Measurements from ENCODE around the gene VWA1. TPM values are rescaled to one million over a fixed set of nuclear protein-coding genes. Genes with fewer than 3 reads are reported as not detected.

The VWA1 gene
- polyA plus RNA-seq, 1 of the 3 experiments (the other 2 are of a cell fraction) = 7.4 TPM

DNA sequence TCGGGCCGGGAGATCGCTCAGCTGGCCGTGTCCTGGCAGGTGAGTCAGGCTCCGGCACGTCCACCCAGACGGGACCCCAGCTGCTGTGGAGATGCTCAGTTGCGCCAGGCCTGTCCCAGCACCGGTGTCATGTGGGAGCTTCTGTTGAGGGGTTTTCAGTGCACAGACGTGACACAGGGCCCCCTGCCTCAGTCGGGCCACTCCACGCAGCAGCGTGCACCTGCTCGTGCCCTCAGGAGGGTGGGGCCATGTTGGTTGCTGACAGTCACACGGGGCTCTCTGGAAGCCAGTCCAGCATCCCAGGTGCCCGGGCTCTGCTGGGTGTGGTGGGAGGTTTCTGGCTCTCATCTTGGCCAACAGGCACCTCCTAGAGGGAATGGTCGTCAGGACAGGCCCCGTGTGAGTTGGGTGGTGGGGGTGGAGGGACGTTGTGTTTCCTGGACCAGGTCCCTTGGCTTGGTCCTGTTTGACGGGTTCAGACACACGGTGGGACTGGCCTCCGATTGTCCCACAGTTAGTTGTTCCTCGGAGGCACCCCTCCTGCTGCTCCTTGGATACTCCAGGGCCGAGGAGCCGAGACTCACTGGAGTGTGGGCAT lies 55.2 kb downstream of the VWA1 start:
- H3K4me2 ChIP-seq = no peak overlapping the region
- H3K79me2 ChIP-seq (ENCODE audit: insufficient read depth) = no peaks in the 10 kb centered on the region
- no peaks in the 10 kb centered on the region for H3F3A ChIP-seq (replicated peaks; ENCODE audit: insufficient read depth)
- DNase-seq = no peak
- H4K20me1 ChIP-seq (ENCODE audit: insufficient read depth) = no peaks in the 10 kb centered on the region
- CTCF ChIA-PET = interaction anchor here (1.4 to 2.2 kb wide), 2 partner anchors 14 to 15 kb away, joined by 5 to 6 read pairs; no protein-coding TSS in a partner anchor
- POLR2A ChIA-PET = no interaction called here
- no peak overlapping the region for H3K4me3 ChIP-seq (ENCODE audit: low read depth in 2 of 2, low read length in 1 of 2)
- H3K9me2 ChIP-seq = no peaks in the 10 kb centered on the region
- no peaks in the 10 kb centered on the region for H3K4me1 ChIP-seq (ENCODE audit: control insufficient read depth in 1 of 2, insufficient read depth in 2 of 2, low read depth in 1 of 2, low read length in 1 of 2)
- no peaks in the 10 kb centered on the region for H3K27me3 ChIP-seq (ENCODE audit: insufficient read depth)
- H3K27ac ChIP-seq (ENCODE audit: low read depth in 2 of 2, low read length in 1 of 2) = no peak overlapping the region
- 70% methylated on average over 2 of the region's 25 CpGs for WGBS (ENCODE audit: low lambda C conversion rate)
- TF ChIP-seq, protein P1, sequence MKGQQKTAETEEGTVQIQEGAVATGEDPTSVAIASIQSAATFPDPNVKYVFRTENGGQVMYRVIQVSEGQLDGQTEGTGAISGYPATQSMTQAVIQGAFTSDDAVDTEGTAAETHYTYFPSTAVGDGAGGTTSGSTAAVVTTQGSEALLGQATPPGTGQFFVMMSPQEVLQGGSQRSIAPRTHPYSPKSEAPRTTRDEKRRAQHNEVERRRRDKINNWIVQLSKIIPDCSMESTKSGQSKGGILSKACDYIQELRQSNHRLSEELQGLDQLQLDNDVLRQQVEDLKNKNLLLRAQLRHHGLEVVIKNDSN (IDR thresholded peaks at IDR 0.05; ENCODE audit: borderline replicate concordance, low read depth) = no peak
- no peak for TF ChIP-seq GABPA (IDR thresholded peaks at IDR 0.05; ENCODE audit: low read depth)
- no peak for TF ChIP-seq FOXJ3 (CRISPR knock-in tag; IDR thresholded peaks at IDR 0.05)
- no peak for TF ChIP-seq RXRA (IDR thresholded peaks at IDR 0.05; ENCODE audit: borderline replicate concordance, low read depth)
- no peak for TF ChIP-seq NFIC (IDR thresholded peaks at IDR 0.05; ENCODE audit: borderline replicate concordance)
- TF ChIP-seq GATA2 (CRISPR knock-in tag; IDR thresholded peaks at IDR 0.05) = no peak
- TF ChIP-seq EZH2phosphoT487 (IDR thresholded peaks at IDR 0.05; ENCODE audit: borderline replicate concordance, low read depth) = no peak
- no peak for TF ChIP-seq TCF12 (IDR thresholded peaks at IDR 0.05)
- TF ChIP-seq MXI1 (IDR thresholded peaks at IDR 0.05; ENCODE audit: low read depth, low read length) = no peak
- TF ChIP-seq MEF2A (IDR thresholded peaks at IDR 0.05; ENCODE audit: borderline replicate concordance, low read depth) = no peak
- TF ChIP-seq FOXM1 (IDR thresholded peaks at IDR 0.05; ENCODE audit: low read depth) = no peak
- H3K9ac ChIP-seq = no peak overlapping the region
- peaks cover 26 to 31% of the 10 kb centered on the region in 2 experiments for H3K36me3 ChIP-seq (replicated peaks in 1 of 2; ENCODE audit: control insufficient read depth in 1 of 2, insufficient read depth in 2 of 2, low read length in 1 of 2)
- no peaks in the 10 kb centered on the region for H3K9me3 ChIP-seq
- no peak overlapping the region for H2AFZ ChIP-seq (ENCODE audit: low read depth)

DNA sequence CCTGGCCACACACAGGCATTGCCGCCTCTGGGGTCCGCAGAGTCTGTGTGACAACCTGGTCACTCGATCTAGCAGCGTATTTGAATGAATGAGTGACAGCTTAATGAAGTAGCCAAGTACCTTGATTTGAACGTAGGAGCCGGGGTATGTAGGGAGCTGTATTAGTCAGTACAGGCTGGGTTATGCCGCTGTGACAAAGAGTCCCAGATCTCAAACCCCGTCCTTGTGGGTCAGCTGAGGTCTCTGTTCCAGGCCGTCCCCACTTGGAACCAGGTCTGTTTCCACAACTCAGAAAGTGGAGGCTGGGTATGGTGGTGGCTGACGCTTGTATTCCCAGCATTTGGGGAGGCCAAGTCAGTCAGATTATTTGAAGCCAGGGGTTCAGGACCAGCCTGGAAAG lies 56.1 kb downstream of the VWA1 start:
- Histone ChIP-seq H3K36me3 (replicated peaks in 1 of 2; ENCODE audit: control insufficient read depth in 1 of 2, insufficient read depth in 2 of 2, low read length in 1 of 2) (peaks cover 29 to 31% of the 10 kb centered on the region in 2 experiments), H3K27me3 (ENCODE audit: insufficient read depth) (no peaks in the 10 kb centered on the region), H3K9me2 (no peaks in the 10 kb centered on the region), H4K20me1 (ENCODE audit: insufficient read depth) (no peaks in the 10 kb centered on the region), H3K9me3 (no peaks in the 10 kb centered on the region), H3K27ac (ENCODE audit: low read depth in 2 of 2, low read length in 1 of 2) (no peak overlapping the region), H3K9ac (no peak overlapping the region), H3F3A (replicated peaks; ENCODE audit: insufficient read depth) (no peaks in the 10 kb centered on the region), H3K4me3 (ENCODE audit: low read depth in 2 of 2, low read length in 1 of 2) (no peak overlapping the region), H3K79me2 (ENCODE audit: insufficient read depth) (no peaks in the 10 kb centered on the region), H3K4me2 (no peak overlapping the region), H3K4me1 (ENCODE audit: control insufficient read depth in 1 of 2, insufficient read depth in 2 of 2, low read depth in 1 of 2, low read length in 1 of 2) (no peaks in the 10 kb centered on the region), H2AFZ (ENCODE audit: low read depth) (no peak overlapping the region)
- no peak for DNase-seq
- 98% methylated on average over 8 of the region's 10 CpGs for WGBS (ENCODE audit: low lambda C conversion rate)
- CTCF ChIA-PET = interaction anchor here (1.4 to 2.2 kb wide), 2 partner anchors 13 to 14 kb away, joined by 5 to 6 read pairs; no protein-coding TSS in a partner anchor
- TF ChIP-seq SMC3 (IDR thresholded peaks at IDR 0.05; ENCODE audit: low read depth, low read length) (no peak), EP300 (IDR thresholded peaks at IDR 0.05; ENCODE audit: borderline replicate concordance in 1 of 2, low read depth in 1 of 2, low read length in 1 of 2) (no peak), POLR2AphosphoS5 (IDR thresholded peaks at IDR 0.05; ENCODE audit: low read depth, low read length) (no peak), JUND (IDR thresholded peaks at IDR 0.05) (no peak), FOXM1 (IDR thresholded peaks at IDR 0.05; ENCODE audit: low read depth) (no peak), NRF1 (IDR thresholded peaks at IDR 0.05; ENCODE audit: low read depth, low read length) (no peak), GABPA (IDR thresholded peaks at IDR 0.05; ENCODE audit: low read depth) (no peak), NFIC (IDR thresholded peaks at IDR 0.05; ENCODE audit: borderline replicate concordance) (no peak)
- TF ChIP-seq, protein P1 (IDR thresholded peaks at IDR 0.05; ENCODE audit: borderline replicate concordance, low read depth) = no peak
- TF ChIP-seq, protein P2, sequence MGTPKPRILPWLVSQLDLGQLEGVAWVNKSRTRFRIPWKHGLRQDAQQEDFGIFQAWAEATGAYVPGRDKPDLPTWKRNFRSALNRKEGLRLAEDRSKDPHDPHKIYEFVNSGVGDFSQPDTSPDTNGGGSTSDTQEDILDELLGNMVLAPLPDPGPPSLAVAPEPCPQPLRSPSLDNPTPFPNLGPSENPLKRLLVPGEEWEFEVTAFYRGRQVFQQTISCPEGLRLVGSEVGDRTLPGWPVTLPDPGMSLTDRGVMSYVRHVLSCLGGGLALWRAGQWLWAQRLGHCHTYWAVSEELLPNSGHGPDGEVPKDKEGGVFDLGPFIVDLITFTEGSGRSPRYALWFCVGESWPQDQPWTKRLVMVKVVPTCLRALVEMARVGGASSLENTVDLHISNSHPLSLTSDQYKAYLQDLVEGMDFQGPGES (IDR thresholded peaks at IDR 0.05; ENCODE audit: low read depth, low read length) = no peak
- TF ChIP-seq, protein P3, sequence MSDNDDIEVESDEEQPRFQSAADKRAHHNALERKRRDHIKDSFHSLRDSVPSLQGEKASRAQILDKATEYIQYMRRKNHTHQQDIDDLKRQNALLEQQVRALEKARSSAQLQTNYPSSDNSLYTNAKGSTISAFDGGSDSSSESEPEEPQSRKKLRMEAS (IDR thresholded peaks at IDR 0.05; ENCODE audit: low read depth) = no peak
- POLR2A ChIA-PET = no interaction called here
